Vagina (tissue), 2 donors: ENCODE data around the gene UMODL1. TPM values are rescaled to one million over a fixed set of nuclear protein-coding genes. Genes with fewer than 3 reads are reported as not detected.

Source experiments
- DNase-seq, 2 donors: peaks; one replicate each; pipeline ENCODE4 v3.0.0-alpha.2; 2017; ENCODE audit errors: extremely low spot score in 2 of 2
- H3K27ac ChIP-seq: fragments of 200-600 bp; sonication (generic); one replicate; pipeline ENCODE4 v1.5.1; 2019
- H3K27me3 ChIP-seq: fragments of 200-600 bp; sonication (generic); one replicate; pipeline ENCODE4 v1.5.1; 2019
- H3K36me3 ChIP-seq, 2 donors: fragments of 200-600 bp; sonication (generic); one replicate each; pipeline ENCODE4 v1.5.1; 2017 to 2019
- H3K4me1 ChIP-seq: fragments of 200-600 bp; sonication (generic); one replicate; pipeline ENCODE4 v1.5.1; 2019
- H3K4me3 ChIP-seq, 2 donors: fragments of 200-600 bp; sonication (generic); 1 replicate in 1 of 2; 2 replicates in 1 of 2; pipeline ENCODE4 v1.5.1; 2016 to 2019
- H3K9me3 ChIP-seq: fragments of 200-600 bp; sonication (generic); one replicate; pipeline ENCODE4 v1.5.1; 2019
- CTCF ChIP-seq, 3 experiments: fragments of 450-650 bp in 2 of 3; fragments of 200-600 bp in 1 of 3; sonication (generic) in 1 of 3; IDR thresholded peaks; one replicate each; pipeline ENCODE4 v1.5.1; 2017 to 2019; ENCODE audit warnings: antibody characterized with exemption in 3 of 3, mild to moderate bottlenecking in 2 of 3, moderate library complexity in 2 of 3
- POLR2A ChIP-seq, 2 donors: fragments of 450-650 bp; IDR thresholded peaks; one replicate each; pipeline ENCODE4 v1.6.1; 2017; ENCODE audit warnings: antibody characterized with exemption in 2 of 2, mild to moderate bottlenecking in 2 of 2, moderate library complexity in 2 of 2
- POLR2AphosphoS5 ChIP-seq, 2 donors: sonication (generic); formaldehyde crosslinking; IDR thresholded peaks; one replicate each; pipeline ENCODE4 v1.9.0; 2017; ENCODE audit warnings: antibody characterized with exemption in 2 of 2, mild to moderate bottlenecking in 2 of 2, low read depth in 1 of 2; ENCODE audit not compliant: insufficient read depth in 1 of 2
- intact Hi-C: fragments of 100-400 bp; cut with DNase I; formaldehyde crosslinking; loops from one replicate; pipeline ENCODE4 v1.15.1; 2023
- total RNA-seq: library from RNA; depleted of rRNA; stranded (reverse); fragments of >200 nt; gene quantifications from one replicate; pipeline ENCODE4 v1.2.3, GENCODE V29; 2016

Gene UMODL1
- total RNA-seq, 1 donor from 2014 or later = not detected

DNA sequence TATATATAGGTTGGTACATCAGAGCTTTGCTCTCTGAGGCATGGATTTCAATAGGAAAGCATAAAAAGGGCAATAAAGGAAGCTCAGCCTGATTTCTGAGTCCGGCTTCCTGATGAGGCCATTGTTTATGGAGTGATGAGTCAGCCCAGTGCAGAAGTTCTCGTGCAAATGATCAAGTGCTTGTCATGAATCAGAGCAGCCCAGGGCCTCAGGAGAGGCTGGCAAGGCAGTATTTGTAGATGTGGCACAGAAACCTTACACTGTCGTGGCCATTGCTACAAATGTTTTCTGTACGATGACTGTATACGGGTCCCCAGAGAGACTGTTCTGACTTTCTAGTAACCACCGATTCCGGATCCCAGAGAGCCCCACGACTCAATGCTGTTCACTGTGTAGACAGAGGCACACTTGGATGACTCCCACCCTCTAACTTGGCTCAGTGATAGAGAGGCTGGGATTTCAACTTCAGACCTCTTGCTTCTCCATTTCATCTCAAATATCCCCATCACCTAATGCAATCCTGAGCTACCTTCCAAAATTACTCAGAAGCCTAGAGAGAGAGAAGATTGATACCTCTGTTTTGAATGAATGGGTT is 26.8 kb downstream of the UMODL1 start:
- Histone ChIP-seq H3K9me3 (no peaks in the 10 kb centered on the region), H3K27ac (peak overlapping the region; percentile 72), H3K36me3 (no peaks in the 10 kb centered on the region), H3K27me3 (no peaks in the 10 kb centered on the region), H3K4me1 (peaks cover 21% of the 10 kb centered on the region), H3K4me3 (no peak overlapping the region)
- intact Hi-C loops = no loop called here
- DNase-seq = no peak
- TF ChIP-seq POLR2AphosphoS5 (IDR thresholded peaks at IDR 0.05; ENCODE audit: insufficient read depth in 1 of 2, low read depth in 1 of 2) = peak in 1 of 2 donors; percentile 99
- no peak for TF ChIP-seq POLR2A (IDR thresholded peaks at IDR 0.05)

- no peak for TF ChIP-seq POLR2A (IDR thresholded peaks at IDR 0.05)
- Histone ChIP-seq H3K36me3 (no peaks in the 10 kb centered on the region), H3K4me1 (peaks cover 21% of the 10 kb centered on the region), H3K27ac (no peak overlapping the region), H3K27me3 (no peaks in the 10 kb centered on the region), H3K9me3 (no peaks in the 10 kb centered on the region), H3K4me3 (no peak overlapping the region)
- no peak for DNase-seq
- intact Hi-C loops = no loop called here
Observed at GRCh38 chr21:42098957-42099505, 27.9 kb downstream of the UMODL1 start.

GRCh38 chr21:42101246-42101645 is 30.1 kb downstream of the UMODL1 start:
- intact Hi-C loops = loop anchor here (10.0 kb wide), 1 partner anchor 76 kb away; no protein-coding TSS in a partner anchor
- Histone ChIP-seq H3K27ac (no peak overlapping the region), H3K4me1 (peaks cover 20% of the 10 kb centered on the region), H3K27me3 (no peaks in the 10 kb centered on the region), H3K36me3 (no peaks in the 10 kb centered on the region), H3K9me3 (no peaks in the 10 kb centered on the region), H3K4me3 (no peak overlapping the region)
- no peak for DNase-seq
- TF ChIP-seq POLR2AphosphoS5 (IDR thresholded peaks at IDR 0.05; ENCODE audit: insufficient read depth in 1 of 2, low read depth in 1 of 2) (no peak), POLR2A (IDR thresholded peaks at IDR 0.05) (no peak), CTCF (IDR thresholded peaks at IDR 0.05) (no peak)

DNA sequence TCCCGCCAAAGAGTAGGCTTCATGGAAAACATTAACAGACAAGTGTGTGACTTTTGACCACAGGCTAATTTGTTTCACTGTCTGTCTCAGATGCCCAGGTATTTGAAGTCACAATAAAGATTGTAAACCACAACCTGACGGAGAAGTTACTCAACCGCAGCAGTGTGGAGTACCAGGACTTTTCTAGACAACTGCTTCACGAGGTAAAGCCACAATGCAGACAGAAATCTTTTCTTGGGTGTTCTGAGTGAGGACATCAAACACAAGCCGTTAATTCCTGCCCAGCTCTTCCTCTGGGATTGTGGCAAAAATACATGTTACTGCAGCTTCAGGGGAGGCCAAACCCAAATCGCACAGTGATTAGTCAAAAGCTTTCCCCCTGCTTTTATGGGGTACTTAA is 31.0 kb downstream of the UMODL1 start:
- Histone ChIP-seq H3K4me3 (no peak overlapping the region), H3K4me1 (peaks cover 14% of the 10 kb centered on the region), H3K27me3 (no peaks in the 10 kb centered on the region), H3K36me3 (no peaks in the 10 kb centered on the region), H3K9me3 (no peaks in the 10 kb centered on the region), H3K27ac (no peak overlapping the region)
- DNase-seq = no peak
- intact Hi-C loops = loop anchor here (10.0 kb wide), 1 partner anchor 77 kb away; no protein-coding TSS in a partner anchor
- TF ChIP-seq POLR2A (IDR thresholded peaks at IDR 0.05) (no peak), CTCF (IDR thresholded peaks at IDR 0.05) (no peak), POLR2AphosphoS5 (IDR thresholded peaks at IDR 0.05; ENCODE audit: insufficient read depth in 1 of 2, low read depth in 1 of 2) (no peak)

DNA sequence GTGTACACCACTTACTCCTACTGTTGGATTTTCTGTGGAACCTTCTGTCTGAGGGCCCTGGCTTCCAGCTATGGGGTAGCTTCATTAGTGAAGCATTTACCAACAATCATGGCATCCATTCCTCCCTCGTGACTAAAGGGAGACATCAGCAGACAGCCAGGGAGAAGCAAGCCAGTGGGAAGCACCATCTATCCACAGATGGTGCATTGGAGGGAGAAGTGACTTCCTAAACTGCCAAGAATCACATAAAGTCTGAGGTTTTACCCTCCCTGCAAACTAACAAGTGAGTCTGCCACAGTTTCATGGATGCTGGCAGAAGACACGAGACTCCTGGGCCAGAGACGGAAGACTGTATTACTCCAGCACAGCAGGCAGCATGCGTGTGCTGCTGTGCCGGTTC is 31.4 kb downstream of the UMODL1 start:
- TF ChIP-seq CTCF (IDR thresholded peaks at IDR 0.05) (no peak), POLR2A (IDR thresholded peaks at IDR 0.05) (no peak), POLR2AphosphoS5 (IDR thresholded peaks at IDR 0.05; ENCODE audit: insufficient read depth in 1 of 2, low read depth in 1 of 2) (no peak)
- Histone ChIP-seq H3K36me3 (no peaks in the 10 kb centered on the region), H3K27me3 (no peaks in the 10 kb centered on the region), H3K4me1 (peaks cover 14% of the 10 kb centered on the region), H3K4me3 (no peak overlapping the region), H3K27ac (no peak overlapping the region), H3K9me3 (no peaks in the 10 kb centered on the region)
- DNase-seq = no peak
- intact Hi-C loops = loop anchor here (10.0 kb wide), 1 partner anchor 78 kb away; no protein-coding TSS in a partner anchor

GRCh38 chr21:42102991-42103390 is 31.9 kb downstream of the UMODL1 start:
- TF ChIP-seq POLR2AphosphoS5 (IDR thresholded peaks at IDR 0.05; ENCODE audit: insufficient read depth in 1 of 2, low read depth in 1 of 2) (no peak), POLR2A (IDR thresholded peaks at IDR 0.05) (no peak), CTCF (IDR thresholded peaks at IDR 0.05) (no peak)
- H3K4me3 ChIP-seq = no peak overlapping the region
- DNase-seq = no peak
- intact Hi-C loops = loop anchor here (10.0 kb wide), 1 partner anchor 78 kb away; no protein-coding TSS in a partner anchor
- H3K9me3 ChIP-seq = no peaks in the 10 kb centered on the region
- no peaks in the 10 kb centered on the region for H3K36me3 ChIP-seq
- peaks cover 14% of the 10 kb centered on the region for H3K4me1 ChIP-seq
- H3K27ac ChIP-seq = no peak overlapping the region
- no peaks in the 10 kb centered on the region for H3K27me3 ChIP-seq
